HL-60 (cell line): Measurements from ENCODE around the gene SAPCD2.

Experiments
- GABPA ChIP-seq: IDR thresholded peaks from 2 replicates; pipeline ENCODE4 v1.6.1; 2012; ENCODE audit warnings: low read depth
- POLR2AphosphoS5 ChIP-seq: IDR thresholded peaks from 2 replicates; pipeline ENCODE4 v1.6.1; 2012; ENCODE audit warnings: low read depth
- REST ChIP-seq: IDR thresholded peaks from 2 replicates; pipeline ENCODE4 v1.6.1; 2012; ENCODE audit warnings: low read depth; ENCODE audit not compliant: insufficient replicate concordance
- SPI1 ChIP-seq: IDR thresholded peaks from 2 replicates; pipeline ENCODE4 v1.6.1; 2012; ENCODE audit warnings: low read depth, mild to moderate bottlenecking, borderline replicate concordance
- TF ChIP-seq, protein P1 (sequence below): IDR thresholded peaks from one replicate; pipeline ENCODE4 v1.5.1; 2011; ENCODE audit warnings: low read length, control low read depth, inconsistent platforms; ENCODE audit not compliant: insufficient read depth

DNA sequence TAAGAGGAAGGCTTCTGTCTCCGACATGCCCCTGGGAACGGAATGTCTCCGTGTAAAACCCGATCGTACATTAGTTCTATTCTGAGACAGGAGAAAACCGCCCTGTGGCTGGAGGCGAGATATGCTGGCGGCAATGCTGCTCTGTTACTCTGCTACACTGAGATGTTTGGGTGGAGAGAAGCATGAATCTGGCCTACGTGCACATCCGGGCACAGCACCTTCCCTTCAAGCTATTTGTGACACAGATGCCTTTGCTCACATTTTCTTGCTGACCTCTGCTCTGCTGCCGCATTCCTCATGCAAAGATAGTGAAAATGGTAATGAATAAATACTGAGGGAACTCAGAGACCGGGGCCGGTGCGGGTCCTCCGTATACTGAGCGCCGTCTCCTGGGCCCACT, 46.4 kb upstream of the SAPCD2 start:
- TF ChIP-seq, protein P1, sequence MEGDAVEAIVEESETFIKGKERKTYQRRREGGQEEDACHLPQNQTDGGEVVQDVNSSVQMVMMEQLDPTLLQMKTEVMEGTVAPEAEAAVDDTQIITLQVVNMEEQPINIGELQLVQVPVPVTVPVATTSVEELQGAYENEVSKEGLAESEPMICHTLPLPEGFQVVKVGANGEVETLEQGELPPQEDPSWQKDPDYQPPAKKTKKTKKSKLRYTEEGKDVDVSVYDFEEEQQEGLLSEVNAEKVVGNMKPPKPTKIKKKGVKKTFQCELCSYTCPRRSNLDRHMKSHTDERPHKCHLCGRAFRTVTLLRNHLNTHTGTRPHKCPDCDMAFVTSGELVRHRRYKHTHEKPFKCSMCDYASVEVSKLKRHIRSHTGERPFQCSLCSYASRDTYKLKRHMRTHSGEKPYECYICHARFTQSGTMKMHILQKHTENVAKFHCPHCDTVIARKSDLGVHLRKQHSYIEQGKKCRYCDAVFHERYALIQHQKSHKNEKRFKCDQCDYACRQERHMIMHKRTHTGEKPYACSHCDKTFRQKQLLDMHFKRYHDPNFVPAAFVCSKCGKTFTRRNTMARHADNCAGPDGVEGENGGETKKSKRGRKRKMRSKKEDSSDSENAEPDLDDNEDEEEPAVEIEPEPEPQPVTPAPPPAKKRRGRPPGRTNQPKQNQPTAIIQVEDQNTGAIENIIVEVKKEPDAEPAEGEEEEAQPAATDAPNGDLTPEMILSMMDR = no peak
- TF ChIP-seq GABPA (no peak), POLR2AphosphoS5 (no peak), REST (no peak), SPI1 (no peak)
